Right ventricle myocardium inferior (tissue), 1 donor: ENCODE measurements around the gene HLCS. TPM values are rescaled to one million over a fixed set of nuclear protein-coding genes. Genes with fewer than 3 reads are reported as not detected.
A peak's percentile ranks its signal among the peaks of the same experiment; 100 is the strongest.

Source experiments
- ATAC-seq: fragments of 200-7000 bp; cut with Tn5 transposase; one replicate; pipeline ENCODE4 v1.9.1; 2020; ENCODE audit warnings: mild to moderate bottlenecking, moderate library complexity
- DNase-seq: peaks from one replicate; pipeline ENCODE4 v3.0.0; 2021; ENCODE audit errors: missing footprints
- intact Hi-C: fragments of 100-400 bp; cut with DNase I; formaldehyde crosslinking; loops from one replicate; pipeline ENCODE4 v1.11.0; 2022
- total RNA-seq: library from RNA; stranded (reverse); fragmentation: NEBNext Ultra II Directional; extraction: Animal tissue kit (Norgen Biotek cat#: 25700); gene quantifications from one replicate; pipeline ENCODE4 v1.2.1, GENCODE V29; 2021
- donor health status: DM: no; HTN: yes; CAD: no; lungs with severe emphysema.

Gene HLCS
- total RNA-seq, 1 donor from 2014 or later = 6.8 TPM

GRCh38 chr21:36927719-36928117 is 38.8 kb downstream of the HLCS start:
- intact Hi-C loops = loop anchor here (2.0 to 5.0 kb wide), 3 partner anchors 265 to 425 kb away; no protein-coding TSS in a partner anchor
- peak; percentile 83 for ATAC-seq
- peak; percentile 79 for DNase-seq

GRCh38 chr21:36926989-36927718 is 39.3 kb downstream of the HLCS start:
- intact Hi-C loops = loop anchor here (2.0 to 5.0 kb wide), 3 partner anchors 264 to 425 kb away; no protein-coding TSS in a partner anchor
- DNase-seq (no peak), ATAC-seq (peak; percentile 5)

GRCh38 chr21:36923270-36923669 is 43.2 kb downstream of the HLCS start:
- ATAC-seq (no peak), DNase-seq (no peak)
- intact Hi-C loops = loop anchor here (5.0 kb wide), 1 partner anchor 501 kb away; no protein-coding TSS in a partner anchor

- intact Hi-C loops = loop anchor here (5.0 kb wide), 1 partner anchor 501 kb away; no protein-coding TSS in a partner anchor
- ATAC-seq (no peak), DNase-seq (no peak)
These were observed 43.6 kb downstream of the HLCS start for GRCh38 chr21:36922861-36923260.

- intact Hi-C loops = loop anchor here (5.0 kb wide), 1 partner anchor 171 kb away; no protein-coding TSS in a partner anchor
- ATAC-seq (no peak), DNase-seq (no peak)
These were observed 48.2 kb downstream of the HLCS start for GRCh38 chr21:36918291-36918690.

- no peak for DNase-seq
- peak; percentile 66 for ATAC-seq
- intact Hi-C loops = loop anchor here (5.0 kb wide), 1 partner anchor 170 kb away; no protein-coding TSS in a partner anchor
These were observed 48.9 kb downstream of the HLCS start for GRCh38 chr21:36917471-36918158.

- ATAC-seq = no peak
- intact Hi-C loops = loop anchor here (5.0 kb wide), 1 partner anchor 169 kb away; no protein-coding TSS in a partner anchor
- no peak for DNase-seq
These were observed 49.8 kb downstream of the HLCS start for GRCh38 chr21:36916718-36917117.

- DNase-seq = no peak
- no peak for ATAC-seq
- intact Hi-C loops = loop anchor here (5.0 kb wide), 1 partner anchor 168 kb away; no protein-coding TSS in a partner anchor
These were observed 50.7 kb downstream of the HLCS start for GRCh38 chr21:36915696-36916245.

- intact Hi-C loops = loop anchor here (5.0 kb wide), 1 partner anchor 168 kb away; no protein-coding TSS in a partner anchor
- ATAC-seq (no peak), DNase-seq (no peak)
These were observed 51.3 kb downstream of the HLCS start for GRCh38 chr21:36915014-36915695.

GRCh38 chr21:36914244-36915013 is 52.0 kb downstream of the HLCS start:
- intact Hi-C loops = loop anchor here (5.0 kb wide), 1 partner anchor 167 kb away; no protein-coding TSS in a partner anchor
- DNase-seq = no peak
- ATAC-seq = no peak

- intact Hi-C loops = no loop called here
- ATAC-seq = no peak
- no peak for DNase-seq
These were observed 53.0 kb downstream of the HLCS start for GRCh38 chr21:36913247-36914169.

GRCh38 chr21:36910581-36911307 is 55.7 kb downstream of the HLCS start:
- ATAC-seq (peak; percentile 84), DNase-seq (no peak)
- intact Hi-C loops = no loop called here

- DNase-seq = no peak
- intact Hi-C loops = no loop called here
These were observed 56.4 kb downstream of the HLCS start for GRCh38 chr21:36909901-36910561.

GRCh38 chr21:36909423-36909822 is 57.0 kb downstream of the HLCS start:
- DNase-seq (no peak), ATAC-seq (no peak)
- intact Hi-C loops = no loop called here

More at GRCh38 chr21:36909901-36910561, 56.4 kb downstream of the HLCS start:
- no peak for ATAC-seq

GRCh38 chr21:36908260-36908908 is 58.1 kb downstream of the HLCS start:
- intact Hi-C loops = no loop called here
- ATAC-seq (no peak), DNase-seq (no peak)
